ENCODE data around the gene LIFR. TPM values are rescaled to one million over a fixed set of nuclear protein-coding genes. Genes with fewer than 3 reads are reported as not detected.

Gene LIFR
- total RNA-seq, 1 donor from 2014 or later, result 16.0 TPM

- Histone ChIP-seq H3K4me3 (ENCODE audit: insufficient read depth, low read depth, low read length) (no peak overlapping the region), H3K27ac (ENCODE audit: low read depth, low read length) (no peak overlapping the region), H3K4me2 (ENCODE audit: low read length) (no peak overlapping the region), H3K9ac (ENCODE audit: low read length) (no peak overlapping the region), H4K20me1 (ENCODE audit: insufficient read depth, low read length) (peaks cover 26% of the 10 kb centered on the region), H2AFZ (ENCODE audit: low read depth, low read length) (no peak overlapping the region), H3K36me3 (ENCODE audit: insufficient read depth, low read length) (no peaks in the 10 kb centered on the region), H3K79me2 (ENCODE audit: insufficient read depth, low read length) (peaks cover 53% of the 10 kb centered on the region), H3K27me3 (ENCODE audit: insufficient read depth, low read length) (no peaks in the 10 kb centered on the region), H3K9me3 (ENCODE audit: insufficient read depth, low read depth, low read length) (no peaks in the 10 kb centered on the region), H3K4me1 (ENCODE audit: insufficient read depth, low read length) (peaks cover 31% of the 10 kb centered on the region)
- Mint-ChIP-seq H3K27me3 (ENCODE audit: low read depth, unreplicated experiment) (no peaks in the 10 kb centered on the region), H3K4me3 (ENCODE audit: unreplicated experiment) (peak overlapping the region; percentile 29), H3K9me3 (ENCODE audit: unreplicated experiment) (no peaks in the 10 kb centered on the region), H3K36me3 (ENCODE audit: low read depth, unreplicated experiment) (peaks cover 2% of the 10 kb centered on the region), H3K4me1 (ENCODE audit: low read depth, unreplicated experiment) (peaks cover 32% of the 10 kb centered on the region), H3K27ac (ENCODE audit: unreplicated experiment) (no peak overlapping the region)
- FAIRE-seq (no peak), DNase-seq (ENCODE audit: low read depth) (no peak)
- TF ChIP-seq CTCF (IDR thresholded peaks at IDR 0.05; ENCODE audit: insufficient read depth, low read depth, low read length) (no peak), EZH2 (IDR thresholded peaks at IDR 0.05; ENCODE audit: insufficient read depth, low read length) (no peak)
Measured at GRCh38 chr5:38546691-38547146, 9.7 kb downstream of the LIFR start.

GRCh38 chr5:38543886-38544285, 12.6 kb downstream of the LIFR start:
- no peaks in the 10 kb centered on the region for H3K27me3 Mint-ChIP-seq (ENCODE audit: low read depth, unreplicated experiment)
- Histone ChIP-seq H3K36me3 (ENCODE audit: insufficient read depth, low read length) (no peaks in the 10 kb centered on the region), H3K79me2 (ENCODE audit: insufficient read depth, low read length) (peaks cover 43% of the 10 kb centered on the region), H3K9me3 (ENCODE audit: insufficient read depth, low read depth, low read length) (no peaks in the 10 kb centered on the region), H2AFZ (ENCODE audit: low read depth, low read length) (no peak overlapping the region), H3K9ac (ENCODE audit: low read length) (no peak overlapping the region), H4K20me1 (ENCODE audit: insufficient read depth, low read length) (peaks cover 25% of the 10 kb centered on the region), H3K4me2 (ENCODE audit: low read length) (no peak overlapping the region), H3K27ac (ENCODE audit: low read depth, low read length) (no peak overlapping the region), H3K4me1 (ENCODE audit: insufficient read depth, low read length) (peaks cover 9% of the 10 kb centered on the region), H3K4me3 (ENCODE audit: insufficient read depth, low read depth, low read length) (no peak overlapping the region), H3K27me3 (ENCODE audit: insufficient read depth, low read length) (no peaks in the 10 kb centered on the region)
- DNase-seq (ENCODE audit: low read depth), result no peak
- peaks cover 2% of the 10 kb centered on the region for H3K36me3 Mint-ChIP-seq (ENCODE audit: low read depth, unreplicated experiment)
- TF ChIP-seq CTCF (IDR thresholded peaks at IDR 0.05; ENCODE audit: insufficient read depth, low read depth, low read length), result no peak
- TF ChIP-seq EZH2 (IDR thresholded peaks at IDR 0.05; ENCODE audit: insufficient read depth, low read length), result no peak
- H3K9me3 Mint-ChIP-seq (ENCODE audit: unreplicated experiment), result no peaks in the 10 kb centered on the region
- peaks cover 18% of the 10 kb centered on the region for H3K4me1 Mint-ChIP-seq (ENCODE audit: low read depth, unreplicated experiment)
- no peak for FAIRE-seq
- no peak overlapping the region for H3K4me3 Mint-ChIP-seq (ENCODE audit: unreplicated experiment)
- no peak overlapping the region for H3K27ac Mint-ChIP-seq (ENCODE audit: unreplicated experiment)

- peaks cover 2% of the 10 kb centered on the region for H3K9me3 Mint-ChIP-seq (ENCODE audit: unreplicated experiment)
- Histone ChIP-seq H3K9ac (ENCODE audit: low read length) (no peak overlapping the region), H3K4me3 (ENCODE audit: insufficient read depth, low read depth, low read length) (no peak overlapping the region), H4K20me1 (ENCODE audit: insufficient read depth, low read length) (peaks cover 24% of the 10 kb centered on the region), H3K79me2 (ENCODE audit: insufficient read depth, low read length) (peaks cover 35% of the 10 kb centered on the region), H3K4me2 (ENCODE audit: low read length) (no peak overlapping the region), H3K27ac (ENCODE audit: low read depth, low read length) (no peak overlapping the region), H3K4me1 (ENCODE audit: insufficient read depth, low read length) (peaks cover 1% of the 10 kb centered on the region), H3K9me3 (ENCODE audit: insufficient read depth, low read depth, low read length) (no peaks in the 10 kb centered on the region), H3K36me3 (ENCODE audit: insufficient read depth, low read length) (no peaks in the 10 kb centered on the region), H3K27me3 (ENCODE audit: insufficient read depth, low read length) (no peaks in the 10 kb centered on the region), H2AFZ (ENCODE audit: low read depth, low read length) (no peak overlapping the region)
- peaks cover 2% of the 10 kb centered on the region for H3K36me3 Mint-ChIP-seq (ENCODE audit: low read depth, unreplicated experiment)
- no peak for DNase-seq (ENCODE audit: low read depth)
- H3K27me3 Mint-ChIP-seq (ENCODE audit: low read depth, unreplicated experiment), result no peaks in the 10 kb centered on the region
- H3K4me1 Mint-ChIP-seq (ENCODE audit: low read depth, unreplicated experiment), result peaks cover 16% of the 10 kb centered on the region
- no peak for FAIRE-seq
- H3K27ac Mint-ChIP-seq (ENCODE audit: unreplicated experiment), result no peak overlapping the region
- TF ChIP-seq EZH2 (IDR thresholded peaks at IDR 0.05; ENCODE audit: insufficient read depth, low read length), result no peak
- TF ChIP-seq CTCF (IDR thresholded peaks at IDR 0.05; ENCODE audit: insufficient read depth, low read depth, low read length), result no peak
- no peak overlapping the region for H3K4me3 Mint-ChIP-seq (ENCODE audit: unreplicated experiment)
Measured at GRCh38 chr5:38543074-38543473, 13.4 kb downstream of the LIFR start.
